GM21576 (cell line): ENCODE data around the gene SH3RF3.

ENCODE experiments used
- ATAC-seq: cut with Tn5 transposase; IDR thresholded peaks from one replicate; pipeline ENCODE4 v1.9.1; 2021; ENCODE audit warnings: mild to moderate bottlenecking, moderate library complexity; ENCODE audit not compliant: unreplicated experiment

Gene SH3RF3

DNA sequence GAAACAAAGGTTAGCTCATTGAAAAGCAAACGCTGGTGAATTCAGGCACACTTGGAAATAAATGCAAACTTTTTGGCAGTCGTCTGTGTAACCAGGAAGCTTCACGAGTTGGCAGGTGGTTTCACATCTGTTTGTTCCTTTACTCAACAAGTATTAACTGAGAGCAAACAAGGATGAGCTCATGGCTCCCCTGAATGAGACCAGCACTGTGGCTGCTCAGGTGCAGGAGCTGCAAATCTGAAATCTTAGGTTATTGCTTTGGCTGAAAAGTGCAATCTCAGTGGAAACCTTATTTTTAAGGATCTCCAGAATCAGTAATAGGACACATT is 46.3 kb downstream of the SH3RF3 start:
- no peak for ATAC-seq

DNA sequence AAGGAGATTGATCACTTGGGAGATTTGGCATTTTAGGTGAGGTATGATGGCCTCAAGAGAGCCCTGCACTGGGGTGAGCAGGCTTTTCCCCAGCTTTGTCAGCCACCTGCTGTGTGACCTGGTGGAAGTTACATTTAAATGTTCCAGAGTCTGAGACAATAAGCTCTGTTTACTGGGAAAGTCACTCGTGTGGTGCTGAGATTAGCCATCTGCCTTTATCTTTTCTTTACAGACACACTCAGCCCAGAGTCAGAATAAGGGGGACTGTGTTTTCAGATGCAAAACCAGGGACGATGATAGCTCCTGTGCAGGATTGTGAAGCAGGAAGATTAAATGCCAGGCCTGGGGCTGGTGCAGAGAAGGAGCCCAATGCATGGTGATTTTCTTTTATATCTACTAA is 47.9 kb downstream of the SH3RF3 start:
- ATAC-seq: no peak

DNA sequence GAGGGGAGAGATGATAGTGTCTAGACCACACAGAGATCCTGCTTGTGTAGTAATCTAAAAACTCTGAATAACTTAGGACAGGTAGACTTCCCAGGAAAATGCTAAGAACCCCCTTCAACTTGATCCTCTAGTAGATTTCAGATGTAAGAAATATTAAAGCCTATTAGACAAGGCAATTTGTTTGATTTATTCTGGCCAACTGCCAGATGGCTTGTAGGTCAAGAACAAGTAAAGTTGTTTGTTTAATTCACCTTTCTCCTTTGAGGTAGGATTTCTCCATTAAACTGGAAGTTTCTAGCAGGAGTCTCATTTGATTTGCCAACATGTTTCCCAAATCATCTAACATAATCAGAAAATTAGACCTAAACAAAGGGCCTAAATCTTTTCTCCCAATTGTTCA is 48.6 kb downstream of the SH3RF3 start:
- ATAC-seq: no peak

GRCh38 chr2:109178968-109179367 is 50.0 kb downstream of the SH3RF3 start:
- no peak for ATAC-seq

DNA sequence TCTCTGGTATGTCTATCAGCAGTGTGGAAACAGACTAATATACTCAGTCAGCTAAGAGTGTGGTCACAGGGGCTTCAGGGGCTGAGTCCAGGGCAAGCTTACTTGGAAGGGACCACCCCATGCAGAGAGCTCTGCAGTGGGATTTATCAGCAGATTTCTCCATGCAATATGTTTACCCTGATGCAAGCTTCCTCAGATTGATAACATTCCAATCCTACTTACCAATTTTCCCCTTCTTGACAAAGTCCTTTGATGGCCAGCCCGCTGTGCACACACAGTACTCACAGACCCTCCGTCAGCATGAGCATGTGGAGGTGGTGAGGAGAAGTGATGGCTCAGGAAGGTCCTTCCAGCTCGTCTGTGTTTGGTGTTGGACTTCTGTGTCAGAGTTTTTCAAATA is 51.8 kb downstream of the SH3RF3 start:
- no peak for ATAC-seq

DNA sequence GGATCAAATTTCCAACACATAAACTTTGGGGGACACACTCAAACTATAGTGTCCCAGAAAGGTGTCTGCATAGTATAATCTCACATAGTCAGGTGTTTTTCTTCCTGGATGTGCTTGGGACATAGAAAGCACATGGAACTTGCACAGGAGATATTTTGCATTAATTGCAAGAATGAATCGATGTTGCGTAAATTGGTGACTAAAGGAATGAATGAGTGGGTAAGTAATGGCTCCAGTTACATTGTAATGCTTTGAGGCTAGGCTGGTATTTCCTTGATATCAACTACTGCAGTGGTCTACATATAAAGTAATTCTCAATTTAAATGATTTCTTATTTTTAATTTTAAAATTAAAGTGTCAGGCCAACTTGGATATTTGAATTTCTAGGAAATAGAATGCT is 53.4 kb downstream of the SH3RF3 start:
- ATAC-seq: no peak

DNA sequence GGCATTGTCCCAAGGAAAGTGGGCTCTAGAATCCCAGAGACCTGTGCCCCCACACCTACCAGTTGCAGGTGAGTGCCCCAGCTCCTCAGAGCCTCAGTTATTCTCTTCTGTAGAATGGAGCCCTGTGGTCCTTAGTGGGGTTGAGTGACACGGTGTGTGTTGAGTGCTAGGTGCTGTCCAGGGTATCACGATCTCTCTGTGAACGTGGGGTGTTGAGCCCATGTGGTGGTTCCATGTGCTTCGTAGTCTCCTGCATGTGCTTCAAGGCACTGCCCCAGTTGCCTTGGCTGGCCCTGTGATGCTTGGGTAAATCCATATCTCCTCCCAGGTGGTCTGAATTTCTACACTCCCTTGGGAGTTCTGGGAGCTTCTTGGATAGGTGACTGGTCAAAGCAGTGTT is 54.9 kb downstream of the SH3RF3 start:
- ATAC-seq: no peak

- ATAC-seq: no peak
These were observed 55.4 kb downstream of the SH3RF3 start for GRCh38 chr2:109184368-109184767.

DNA sequence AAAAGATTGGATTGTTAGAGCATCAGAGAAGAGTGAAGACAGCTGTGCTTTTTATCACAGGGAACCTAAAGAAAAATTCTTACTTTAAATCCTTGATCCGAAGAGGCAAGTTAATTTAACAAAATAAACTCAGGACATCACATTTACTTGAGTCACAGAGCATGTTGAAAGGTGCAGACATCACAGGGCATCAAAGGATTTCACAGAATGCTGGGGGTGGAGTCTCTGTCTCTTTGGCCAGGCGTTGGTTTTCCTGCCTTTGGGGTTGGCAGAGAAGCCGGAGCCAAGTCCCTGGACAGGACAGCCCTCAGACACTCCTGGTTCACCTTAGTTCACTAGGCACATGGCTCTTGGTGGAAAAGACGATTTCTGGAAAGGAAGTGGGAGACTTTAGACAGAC is 56.3 kb downstream of the SH3RF3 start:
- no peak for ATAC-seq

GRCh38 chr2:109185821-109186570 is 57.0 kb downstream of the SH3RF3 start:
- ATAC-seq: no peak

DNA sequence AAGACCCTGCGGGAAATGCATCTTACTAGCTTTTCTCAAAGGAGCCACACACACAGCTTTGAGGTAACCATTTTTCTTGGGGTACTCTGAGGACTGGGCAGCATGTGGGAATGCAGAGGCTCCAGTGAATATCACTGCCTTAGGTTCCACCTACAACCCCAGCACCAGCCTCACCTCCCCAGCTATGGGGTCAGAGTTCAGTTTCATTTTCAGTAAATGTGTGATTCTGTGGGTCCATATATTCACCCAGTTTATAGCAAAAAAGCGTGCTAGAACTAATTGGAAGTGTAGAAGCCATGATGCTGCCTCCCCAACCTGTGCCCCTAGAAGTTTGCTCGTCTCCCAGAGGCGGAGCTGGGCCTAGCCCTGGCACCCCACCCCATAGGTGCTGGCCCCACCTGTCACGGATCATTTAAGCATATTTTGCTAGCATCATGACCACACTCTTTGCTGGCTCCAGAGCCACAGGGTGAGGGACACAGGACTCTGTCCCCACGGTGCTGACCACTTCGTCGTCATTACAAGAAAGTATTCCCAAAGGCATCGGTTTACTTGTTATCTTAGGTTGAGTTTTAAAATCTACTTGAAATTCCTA is 57.7 kb downstream of the SH3RF3 start:
- ATAC-seq: no peak

- ATAC-seq: no peak
These were observed 58.9 kb downstream of the SH3RF3 start for GRCh38 chr2:109187711-109188495.

GRCh38 chr2:109188496-109188890 is 59.5 kb downstream of the SH3RF3 start:
- no peak for ATAC-seq

GRCh38 chr2:109188898-109189297 is 59.9 kb downstream of the SH3RF3 start:
- ATAC-seq: no peak

DNA sequence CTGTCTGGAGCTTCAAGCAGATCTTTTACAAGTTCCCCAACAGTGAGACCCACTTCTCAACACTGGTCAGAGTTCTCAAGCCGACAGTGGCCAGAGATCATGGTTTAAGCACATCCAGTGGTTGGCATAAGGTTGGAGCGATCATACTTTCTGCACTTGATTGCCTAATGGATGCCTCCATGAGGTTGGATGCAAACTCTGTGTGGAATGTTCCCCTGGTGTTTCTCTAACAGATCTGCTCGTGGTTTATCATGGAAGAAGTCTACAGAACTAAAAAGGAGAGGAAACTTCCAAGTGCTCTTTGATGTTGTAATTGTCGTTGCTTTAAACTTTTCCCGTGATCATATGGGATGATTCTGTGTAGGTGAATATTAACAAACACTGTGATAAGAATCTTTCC is 60.7 kb downstream of the SH3RF3 start:
- ATAC-seq: no peak

- ATAC-seq: no peak
These were observed 65.0 kb downstream of the SH3RF3 start for GRCh38 chr2:109193807-109194619.

GRCh38 chr2:109194620-109194937 is 65.6 kb downstream of the SH3RF3 start:
- no peak for ATAC-seq

- ATAC-seq: no peak
These were observed 66.4 kb downstream of the SH3RF3 start for GRCh38 chr2:109195193-109196045.

GRCh38 chr2:109196081-109196875 is 67.3 kb downstream of the SH3RF3 start:
- no peak for ATAC-seq
